HG03097 (cell line): ENCODE results near the gene NEIL1.
"Not testable (repeated sequence)": the region's sequence is repeated elsewhere in the genome, so short reads cannot be mapped to it uniquely, and the experiment has no call there.

ENCODE experiments used
- ATAC-seq: cut with Tn5 transposase; IDR thresholded peaks from one replicate; pipeline ENCODE4 v1.9.1; 2021; ENCODE audit not compliant: unreplicated experiment, low FRiP score

NEIL1 gene

DNA sequence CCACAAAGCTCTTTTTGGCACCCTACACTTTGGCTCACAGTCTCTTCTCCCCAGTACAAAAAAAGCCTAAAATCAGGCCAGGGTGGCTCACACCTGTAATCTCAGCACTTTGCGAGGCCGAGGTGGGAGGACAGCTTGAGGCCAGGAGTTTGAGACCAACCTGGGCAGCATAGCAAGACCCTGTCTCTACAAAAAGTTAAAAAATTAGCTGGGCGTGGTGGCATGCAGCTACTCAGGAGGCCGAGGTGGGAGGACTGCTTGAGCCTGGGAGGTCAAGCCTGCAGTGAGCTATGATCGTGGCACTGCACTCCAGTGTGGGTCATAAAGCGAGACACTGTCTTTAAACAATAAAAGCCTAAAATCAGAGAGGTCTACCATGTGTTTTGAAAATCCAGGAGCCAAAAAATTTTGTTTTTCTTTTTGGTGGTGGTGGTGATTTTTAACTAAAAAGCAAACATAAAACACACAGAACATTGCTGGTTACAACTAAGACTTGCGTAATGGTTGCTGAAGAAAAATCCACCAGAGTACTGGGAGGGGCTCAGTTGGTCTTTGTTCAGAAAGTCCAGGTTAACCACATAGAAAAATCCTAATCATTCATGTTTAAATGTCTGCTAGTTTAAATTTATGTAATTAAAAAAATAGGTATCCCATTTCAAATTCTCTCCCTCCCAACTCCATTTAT is 23.2 kb downstream of the NEIL1 start:
- no peak for ATAC-seq

DNA sequence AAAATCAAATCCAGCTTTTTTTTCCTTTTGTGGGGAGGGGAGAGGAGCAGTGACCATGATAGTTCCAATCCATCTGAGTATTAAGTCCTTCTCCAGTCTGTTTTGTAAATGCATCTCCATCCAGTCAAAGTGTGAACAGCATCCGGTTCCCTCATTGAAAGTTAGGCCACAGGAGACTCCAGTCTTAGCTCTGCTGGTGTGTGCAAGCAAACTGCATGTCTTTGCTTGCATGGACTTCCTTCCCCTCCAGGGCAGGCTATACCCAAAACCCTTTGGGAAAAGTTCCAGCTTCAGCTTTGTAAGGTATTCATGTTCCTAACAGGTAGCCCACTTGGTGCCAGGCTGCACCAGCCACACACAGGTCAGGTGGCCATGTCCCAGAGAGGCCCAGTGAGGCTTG is 24.6 kb downstream of the NEIL1 start:
- ATAC-seq = no peak

DNA sequence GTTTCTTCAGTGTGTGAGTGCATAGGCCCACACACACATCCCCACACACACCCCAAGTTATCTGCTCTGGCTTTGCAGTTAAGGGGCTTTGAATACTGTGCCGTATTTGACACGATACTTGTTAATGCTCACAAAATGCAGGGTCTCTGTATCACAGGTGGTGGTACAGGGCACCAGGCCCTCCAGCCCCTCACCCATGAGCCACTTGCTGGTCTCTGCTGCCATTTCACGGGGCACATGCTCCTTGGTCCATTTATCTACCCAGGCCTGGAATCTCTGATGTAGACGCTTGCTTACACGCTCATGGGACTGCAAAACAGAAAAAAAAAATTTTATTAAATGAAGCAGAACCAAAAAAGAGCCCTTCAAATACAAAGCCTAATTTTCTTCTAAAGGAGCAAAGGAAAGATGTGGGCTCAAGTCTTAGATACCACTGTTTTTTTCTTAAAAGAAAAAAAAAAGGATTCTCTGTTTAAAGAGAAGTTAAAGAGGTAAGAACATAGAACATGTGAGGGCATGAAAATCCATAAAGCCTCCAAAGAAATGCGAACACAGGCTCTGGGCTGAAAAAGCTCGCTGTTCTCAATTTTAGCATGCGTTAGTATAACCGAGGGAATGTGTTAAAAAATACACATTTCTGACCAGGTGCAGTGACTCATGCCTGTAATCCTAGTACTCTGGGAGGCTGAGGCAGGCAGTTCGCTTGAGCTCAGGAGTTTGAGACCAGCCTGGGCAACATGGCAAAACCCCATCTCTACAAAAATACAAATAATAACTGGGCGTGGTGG is 25.3 kb downstream of the NEIL1 start:
- no peak for ATAC-seq

DNA sequence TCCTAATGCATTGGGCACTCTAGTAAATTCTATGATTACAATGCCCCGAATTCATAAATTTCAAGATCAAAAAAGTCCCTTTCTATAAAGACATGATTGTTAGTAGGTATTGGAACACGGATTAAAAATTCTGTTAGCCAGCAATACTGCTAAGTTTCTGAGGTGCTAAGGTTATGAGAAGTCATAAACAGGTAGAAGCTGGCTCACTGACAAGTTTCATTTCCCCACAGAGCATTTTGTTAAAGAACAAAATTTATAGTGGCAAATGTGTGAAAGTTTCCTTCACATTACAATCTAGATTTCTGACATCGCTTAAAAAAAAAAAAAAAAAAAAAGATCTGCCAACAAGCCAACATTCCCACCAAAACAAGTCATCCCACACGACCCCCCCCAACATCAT is 33.9 kb downstream of the NEIL1 start:
- no peak for ATAC-seq

DNA sequence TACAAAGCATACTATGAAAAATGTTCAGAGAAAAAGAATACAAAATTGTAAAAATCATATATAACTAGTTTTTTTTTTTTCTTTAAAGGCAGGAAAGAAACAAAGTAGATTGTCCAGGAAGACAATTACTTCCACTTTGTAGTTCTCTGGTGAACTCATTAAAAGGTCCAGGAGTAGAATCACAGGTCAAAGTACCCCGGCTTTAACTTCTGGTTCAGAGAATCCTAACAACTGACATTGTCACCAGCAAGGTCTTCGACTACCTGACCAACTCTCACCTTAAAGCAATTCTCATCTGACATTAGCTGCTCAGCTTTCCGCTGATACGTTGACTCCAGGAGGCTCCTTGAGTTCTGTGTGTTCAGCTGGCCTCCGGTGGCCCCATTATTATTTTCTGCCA is 37.1 kb downstream of the NEIL1 start:
- not testable (repeated sequence) for ATAC-seq

DNA sequence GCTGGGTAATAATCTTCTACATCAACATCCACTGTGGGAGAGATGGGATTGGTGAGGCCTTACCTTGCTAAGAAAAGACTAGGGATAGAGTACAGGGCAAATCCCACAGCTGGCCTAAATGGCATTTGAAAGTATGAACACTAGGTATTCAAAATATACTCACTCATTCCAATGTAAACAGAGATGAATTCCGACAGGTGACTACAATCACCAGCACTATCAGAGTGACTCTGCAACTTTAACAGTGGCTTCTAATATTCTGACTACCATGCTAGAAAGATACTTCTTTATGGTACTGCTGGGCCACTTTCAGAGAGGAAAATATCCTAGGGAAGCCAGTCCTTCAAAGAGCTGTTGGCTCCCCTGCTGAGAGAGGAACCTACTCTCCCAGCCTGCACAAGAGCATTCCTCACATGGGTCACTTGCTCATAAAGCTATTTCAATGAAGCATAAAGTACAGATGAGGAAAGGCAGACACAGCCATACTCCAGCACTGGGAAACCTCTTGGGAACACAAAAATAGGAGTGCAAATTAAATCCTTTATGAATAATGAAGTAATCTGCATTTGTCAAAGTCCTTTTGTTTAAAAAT is 43.0 kb downstream of the NEIL1 start:
- ATAC-seq = no peak

DNA sequence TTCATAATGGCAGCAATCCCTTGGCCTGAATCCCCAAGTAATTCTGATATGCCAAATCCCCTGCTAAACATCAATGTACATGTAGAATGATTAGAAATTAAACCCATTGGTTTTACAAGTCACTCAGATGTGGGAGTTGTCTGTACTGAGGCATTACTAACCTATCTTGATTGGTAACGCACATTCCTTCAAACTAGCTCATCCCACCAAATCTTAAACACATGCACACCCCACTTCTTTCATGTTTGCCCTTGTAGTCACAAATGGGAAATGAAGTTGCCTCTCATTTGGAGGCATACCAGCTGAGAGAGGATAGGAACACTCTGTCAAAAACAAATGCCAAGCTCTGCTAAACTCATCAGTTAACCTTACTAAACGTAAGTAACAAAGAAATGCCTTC is 50.7 kb downstream of the NEIL1 start:
- no peak for ATAC-seq

DNA sequence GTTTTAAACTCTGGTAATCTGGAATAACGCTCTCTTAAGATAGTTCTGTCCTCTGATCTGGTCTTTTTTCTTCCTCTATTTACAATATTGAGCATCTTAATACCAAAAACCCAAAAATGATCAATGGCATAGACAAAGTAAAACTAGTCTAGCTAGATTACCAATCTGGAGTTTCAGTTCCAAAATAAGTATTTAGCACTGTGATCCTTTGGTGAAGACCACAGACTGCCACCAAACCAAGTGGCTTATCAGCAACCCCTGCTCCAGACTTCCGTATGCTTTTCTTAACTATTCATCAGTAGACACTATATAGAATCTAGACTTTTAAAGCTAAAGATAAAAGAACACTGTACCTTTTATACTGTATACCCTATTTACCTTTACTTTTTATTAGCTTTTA is 57.1 kb downstream of the NEIL1 start:
- ATAC-seq = no peak
